GM21717 (cell line): ENCODE results near the gene ZNF442.
"Not testable (repeated sequence)": the region's sequence is repeated elsewhere in the genome, so short reads cannot be mapped to it uniquely, and the experiment has no call there.

Experiments
- ATAC-seq: cut with Tn5 transposase; IDR thresholded peaks from one replicate; pipeline ENCODE4 v1.9.1; 2021; ENCODE audit warnings: mild to moderate bottlenecking, moderate library complexity; ENCODE audit not compliant: unreplicated experiment

ZNF442 gene

GRCh38 chr19:12331211-12331941 lies 34.1 kb downstream of the ZNF442 start:
- ATAC-seq = no peak

GRCh38 chr19:12330340-12330739 lies 35.1 kb downstream of the ZNF442 start:
- ATAC-seq = no peak

GRCh38 chr19:12325690-12326089 lies 39.8 kb downstream of the ZNF442 start:
- no peak for ATAC-seq

GRCh38 chr19:12318782-12319413 lies 46.6 kb downstream of the ZNF442 start:
- ATAC-seq = no peak

- no peak for ATAC-seq
Observed at GRCh38 chr19:12314553-12314952, 50.9 kb downstream of the ZNF442 start.

GRCh38 chr19:12308891-12309290 lies 56.6 kb downstream of the ZNF442 start:
- not testable (repeated sequence) for ATAC-seq
